ENCODE measurements around the gene SORL1-AS1.

The SORL1-AS1 gene

DNA sequence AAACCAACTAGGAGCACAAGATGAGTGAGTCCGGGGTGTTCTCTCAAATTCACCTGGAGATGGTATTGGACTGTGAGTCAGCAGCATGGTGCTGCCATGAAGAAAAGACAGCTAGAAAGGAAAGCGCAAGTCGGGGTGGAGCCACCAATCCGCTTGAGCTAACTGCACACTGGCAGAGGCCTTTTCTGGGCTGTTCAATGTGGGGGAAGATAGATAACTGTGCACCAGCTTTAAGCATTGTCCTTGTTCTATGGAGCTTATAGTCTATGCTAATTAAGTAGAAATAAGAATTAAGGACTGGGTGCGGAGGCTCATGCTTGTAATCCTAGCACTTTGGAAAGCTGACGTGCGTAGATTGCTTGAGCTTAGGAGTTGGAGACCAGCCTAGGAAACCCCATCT, 21.9 kb upstream of the SORL1-AS1 start:
- DNase-seq = no peak

DNA sequence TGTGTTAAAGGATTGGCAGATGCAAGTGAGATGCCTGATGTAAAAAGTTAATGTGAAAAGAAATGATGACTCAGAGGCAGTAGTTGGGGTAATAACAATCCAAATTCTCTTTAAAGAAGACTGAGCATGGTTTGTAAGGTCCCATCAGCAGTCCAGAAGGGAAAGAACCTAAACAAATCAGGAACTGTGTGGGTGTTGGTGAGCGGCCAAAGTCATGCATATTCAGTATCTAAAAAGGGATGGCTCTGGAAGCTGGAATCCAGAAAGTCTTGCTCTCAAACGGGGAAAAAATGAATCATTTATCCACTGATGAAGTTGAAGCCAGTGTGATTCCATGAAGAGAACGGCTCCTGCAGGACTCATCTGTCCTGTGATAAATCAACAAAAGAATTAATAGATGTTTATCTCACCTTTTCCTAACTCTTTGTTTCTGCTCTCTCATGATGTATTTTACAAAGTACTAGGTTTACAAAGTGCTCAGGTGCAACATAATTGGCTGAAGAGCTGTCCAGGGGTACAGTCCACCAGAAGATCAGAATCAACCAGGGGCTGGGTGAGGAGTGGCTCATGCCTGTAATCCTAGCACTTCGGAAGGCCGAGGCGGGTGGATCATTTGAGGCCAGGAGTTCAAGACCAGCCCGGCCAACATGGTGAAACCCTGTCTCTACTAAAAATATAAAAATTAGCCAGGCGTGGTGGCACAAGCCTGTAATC, 20.5 kb upstream of the SORL1-AS1 start:
- DNase-seq = no peak

DNA sequence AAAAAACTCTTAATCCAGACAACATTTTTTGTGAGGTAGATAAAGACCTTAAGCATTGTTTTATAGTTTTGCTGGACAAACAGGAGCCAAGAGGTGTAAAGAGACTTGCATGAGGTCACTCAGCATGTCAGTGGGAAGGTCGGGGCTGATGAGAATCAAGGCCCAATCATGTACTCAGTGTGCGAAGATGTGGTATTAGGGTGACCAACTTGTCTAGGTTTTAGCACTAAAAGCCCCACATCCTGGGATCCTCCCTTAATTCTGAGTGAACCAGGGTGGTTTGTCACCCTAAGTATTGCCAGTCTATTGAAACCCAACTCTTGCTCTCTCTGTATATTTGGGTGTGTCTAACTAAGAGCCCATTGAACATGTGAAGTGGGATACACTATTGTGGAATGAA, 19.5 kb upstream of the SORL1-AS1 start:
- no peak for DNase-seq

DNA sequence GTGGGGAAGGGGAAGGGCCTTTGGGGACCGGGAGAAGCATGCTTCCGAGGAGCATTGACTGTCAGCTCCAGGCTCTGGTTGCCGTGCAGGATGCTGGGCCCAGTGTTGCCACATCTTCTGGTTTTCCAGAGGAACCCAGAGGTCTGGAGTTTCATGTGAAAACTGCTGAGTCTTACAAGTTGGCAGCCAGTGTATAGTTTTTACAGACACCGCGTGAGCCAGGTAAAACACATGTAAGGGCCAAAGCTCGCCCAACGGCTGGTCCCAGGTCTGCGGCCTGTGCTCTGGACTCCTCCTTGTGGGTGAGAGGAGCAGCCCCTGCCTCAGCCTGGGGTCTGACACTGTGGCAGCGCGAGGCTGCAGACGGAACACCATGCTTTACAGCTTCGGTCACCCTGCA, 18.4 kb upstream of the SORL1-AS1 start:
- DNase-seq = no peak

DNA sequence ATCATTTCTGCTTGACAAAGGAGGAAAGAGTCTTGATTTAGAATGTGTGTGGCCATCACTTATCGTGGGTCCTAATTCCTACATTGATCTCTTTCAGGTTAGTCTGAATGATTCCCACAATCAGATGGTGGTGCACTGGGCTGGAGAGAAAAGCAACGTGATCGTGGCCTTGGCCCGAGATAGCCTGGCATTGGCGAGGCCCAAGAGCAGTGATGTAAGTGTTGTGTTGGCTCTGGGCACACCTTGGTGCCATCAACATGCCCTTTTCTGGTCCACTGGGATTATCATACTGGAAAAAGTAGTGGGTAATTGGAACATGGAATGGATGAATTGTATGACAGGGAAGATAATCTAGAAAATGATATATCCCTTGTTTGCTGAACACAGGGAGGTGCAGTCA, 17.1 kb upstream of the SORL1-AS1 start:
- no peak for DNase-seq

DNA sequence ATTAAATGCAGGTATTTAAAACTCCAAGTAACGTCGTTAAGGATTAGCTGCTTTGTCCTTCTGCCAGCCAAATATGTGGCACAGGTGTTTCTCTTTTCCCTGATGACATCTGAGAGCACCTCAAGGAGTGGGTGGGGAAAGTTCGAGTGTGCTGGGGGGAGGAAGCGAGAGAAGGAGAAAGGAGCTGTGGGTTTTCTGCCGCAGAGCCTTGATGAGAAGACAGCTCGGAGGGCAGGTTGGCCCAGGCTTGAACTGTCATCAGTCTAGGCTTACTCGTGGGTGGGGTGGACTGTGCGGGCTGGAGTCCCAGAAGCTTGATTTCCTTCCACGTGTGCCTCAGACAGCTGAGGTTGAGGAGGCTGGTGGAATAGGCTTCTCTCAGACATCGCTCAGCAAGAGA, 15.2 kb upstream of the SORL1-AS1 start:
- no peak for DNase-seq

DNA sequence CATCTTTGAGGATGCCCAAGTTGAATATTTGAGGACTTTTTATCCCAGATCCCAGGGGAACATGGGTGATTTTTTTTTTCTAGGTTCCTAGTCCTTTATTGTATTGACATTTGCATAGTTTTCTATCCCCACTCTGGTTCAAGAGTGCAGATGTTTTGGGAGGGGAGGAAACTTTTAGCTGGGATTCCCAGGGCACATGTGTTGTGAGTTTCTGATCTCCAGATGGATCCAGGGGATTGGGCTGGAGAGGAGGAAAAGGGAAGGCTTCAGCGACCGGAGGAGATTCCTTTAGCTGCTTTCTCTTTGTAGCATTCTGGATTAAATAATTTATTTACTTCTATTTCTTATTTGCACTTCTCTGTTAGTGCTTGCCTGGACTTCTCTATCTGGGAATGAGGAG, 14.7 kb upstream of the SORL1-AS1 start:
- DNase-seq = no peak

DNA sequence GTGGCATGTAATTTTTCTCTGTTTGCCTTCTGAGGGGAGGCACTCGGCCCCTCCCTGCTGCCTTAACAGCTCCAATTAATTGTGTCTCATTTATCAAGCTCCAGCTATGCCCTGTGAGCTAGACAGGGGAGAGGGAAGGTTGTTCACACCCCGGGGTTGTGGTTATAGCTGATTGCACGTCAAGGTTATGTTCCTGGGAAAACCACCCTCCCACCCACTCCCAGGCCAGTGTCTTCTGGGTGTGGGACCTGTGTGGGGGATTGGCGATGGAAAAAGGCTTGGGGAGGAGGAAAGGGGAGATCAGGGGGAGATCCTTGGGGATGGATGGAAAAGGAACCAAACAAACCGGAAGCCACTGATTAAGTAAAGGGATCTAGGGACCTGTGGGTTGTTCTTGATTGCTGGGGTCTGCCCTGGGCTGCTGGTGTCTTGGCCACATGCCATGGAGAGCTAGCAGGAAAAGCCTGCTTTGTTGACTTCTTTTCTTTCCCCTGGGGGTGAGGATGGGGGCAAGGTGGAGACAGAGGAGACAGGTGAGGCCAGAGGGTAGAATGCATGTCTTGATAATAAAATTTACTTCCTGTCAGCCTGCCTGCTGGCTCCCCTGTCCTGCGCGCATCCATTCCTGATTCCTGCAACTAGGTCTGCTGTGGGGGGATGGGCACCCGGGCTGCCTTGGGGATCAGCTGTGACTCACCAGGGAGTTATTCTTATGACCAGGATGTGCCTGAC, 13.5 kb upstream of the SORL1-AS1 start:
- no peak for DNase-seq

DNA sequence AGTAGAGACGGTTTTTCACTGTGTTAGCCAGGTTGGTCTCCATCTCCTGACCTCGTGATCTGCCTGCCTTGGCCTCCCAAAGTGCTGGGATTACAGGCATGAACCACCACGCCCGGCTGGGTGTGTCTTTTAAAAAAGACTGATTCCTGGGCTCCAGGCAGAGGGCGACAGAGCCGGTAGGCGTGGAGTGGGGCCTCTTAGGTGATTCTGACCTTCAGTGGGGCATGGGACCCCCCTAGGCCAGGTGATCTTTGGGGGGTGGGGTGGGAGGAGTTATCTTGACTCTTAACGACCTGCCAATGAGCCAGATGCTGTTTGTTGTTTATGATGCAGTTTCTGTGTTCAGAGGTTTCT, 12.9 kb upstream of the SORL1-AS1 start:
- no peak for DNase-seq

DNA sequence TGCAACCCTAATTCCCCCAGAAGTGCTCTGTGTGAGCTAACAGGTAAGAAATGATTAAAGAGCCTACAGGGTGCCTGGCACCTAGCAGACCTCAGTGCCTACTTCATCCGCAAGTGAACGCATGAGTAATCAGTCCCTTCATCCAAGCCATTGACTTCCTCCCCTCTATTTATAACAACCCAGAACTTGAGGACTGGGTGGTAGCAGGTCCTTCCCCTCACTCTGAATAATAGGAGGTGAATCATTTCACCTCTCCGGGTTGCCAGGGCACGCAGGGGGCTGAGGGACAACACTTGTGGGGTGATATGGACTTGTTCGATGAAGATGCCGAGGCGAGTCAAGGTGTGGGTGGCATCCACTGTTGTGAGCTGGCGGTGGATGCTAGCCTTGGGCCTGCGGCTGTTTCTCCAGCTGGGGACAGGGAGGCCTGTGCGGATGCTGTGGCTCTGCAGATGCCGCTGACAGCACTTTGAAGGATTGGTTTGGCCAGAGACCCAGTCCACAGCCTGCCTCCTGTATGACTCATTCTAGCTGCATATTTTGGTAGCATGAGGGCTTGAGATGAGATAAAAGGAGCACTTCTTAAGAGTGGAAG, 11.7 kb upstream of the SORL1-AS1 start:
- DNase-seq = no peak

DNA sequence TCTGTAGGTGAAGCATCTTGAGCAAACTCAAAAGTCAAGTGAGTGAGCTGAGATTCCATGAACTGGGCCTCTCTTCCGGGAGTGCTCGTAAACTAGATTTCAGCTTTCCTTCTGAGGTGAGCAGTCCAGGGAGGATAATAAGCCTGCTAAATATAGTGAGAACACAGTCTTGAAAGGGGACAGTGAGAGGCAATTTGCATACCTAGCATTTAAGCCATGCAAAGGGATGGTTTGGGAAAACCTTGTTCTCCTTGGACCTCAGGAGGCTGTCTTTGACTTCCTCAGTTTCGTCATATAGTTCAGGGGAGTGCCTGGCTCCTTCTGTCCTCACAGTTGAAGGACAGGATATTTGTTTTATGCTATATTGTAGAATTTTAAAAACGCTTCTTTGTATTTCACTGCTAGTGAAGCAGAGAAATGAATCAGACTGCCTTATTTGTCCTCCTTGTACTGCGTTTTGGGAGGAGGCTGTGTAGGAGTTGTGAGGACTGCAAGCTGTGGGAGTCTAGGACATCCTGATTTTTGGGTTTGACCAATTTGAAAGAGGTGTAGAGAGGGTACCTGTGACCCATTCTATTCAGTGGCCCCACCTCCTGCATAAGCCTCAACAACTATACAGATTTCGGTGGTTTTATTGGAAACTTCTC, 11.0 kb upstream of the SORL1-AS1 start:
- DNase-seq = no peak

DNA sequence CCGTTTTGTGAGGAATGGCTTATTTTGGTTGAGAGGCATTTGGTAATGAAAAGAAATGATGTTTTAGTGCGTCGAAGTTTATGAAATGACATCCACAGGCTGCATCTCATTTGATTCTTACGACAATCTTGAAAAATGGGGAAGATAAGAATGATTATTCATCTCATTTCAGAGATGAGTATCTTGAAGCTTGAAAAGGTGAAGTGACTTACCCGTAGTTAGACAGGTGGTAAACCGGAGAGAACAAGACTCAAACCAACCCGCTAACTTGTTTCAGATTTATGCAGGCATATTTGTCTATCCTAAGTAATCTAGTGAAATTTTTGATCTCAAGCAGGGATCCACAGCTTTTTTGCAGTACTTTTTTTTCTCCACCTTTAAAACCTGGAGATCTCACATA, 9.1 kb upstream of the SORL1-AS1 start:
- DNase-seq = no peak

DNA sequence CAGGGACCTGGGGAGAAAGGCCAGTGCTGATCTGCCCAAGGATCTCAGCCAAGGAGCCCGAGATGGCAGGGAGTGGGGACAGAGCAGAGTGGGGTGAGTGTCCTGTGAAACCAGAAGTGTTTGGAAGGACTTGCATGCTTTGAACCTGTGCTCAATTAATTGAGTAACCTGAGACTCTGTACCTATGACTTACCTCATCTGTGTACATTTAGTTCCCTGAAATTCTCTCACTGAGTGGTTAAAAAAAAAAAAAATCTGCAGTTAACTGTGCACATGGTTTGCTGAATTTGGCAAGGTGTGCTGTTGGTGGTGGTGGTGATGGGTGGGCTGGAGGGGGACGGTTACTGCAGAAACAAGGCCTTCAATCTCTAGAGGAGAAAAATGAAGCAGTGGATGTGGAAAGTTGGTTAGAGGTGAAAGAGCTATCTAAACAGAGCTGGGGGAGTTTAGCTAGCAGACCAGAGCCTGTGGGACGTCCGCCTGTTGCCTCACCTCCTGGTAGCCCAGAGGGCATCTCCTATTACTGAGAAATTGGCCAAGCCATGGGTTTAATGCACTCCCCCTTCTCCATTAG, 8.3 kb upstream of the SORL1-AS1 start:
- no peak for DNase-seq

DNA sequence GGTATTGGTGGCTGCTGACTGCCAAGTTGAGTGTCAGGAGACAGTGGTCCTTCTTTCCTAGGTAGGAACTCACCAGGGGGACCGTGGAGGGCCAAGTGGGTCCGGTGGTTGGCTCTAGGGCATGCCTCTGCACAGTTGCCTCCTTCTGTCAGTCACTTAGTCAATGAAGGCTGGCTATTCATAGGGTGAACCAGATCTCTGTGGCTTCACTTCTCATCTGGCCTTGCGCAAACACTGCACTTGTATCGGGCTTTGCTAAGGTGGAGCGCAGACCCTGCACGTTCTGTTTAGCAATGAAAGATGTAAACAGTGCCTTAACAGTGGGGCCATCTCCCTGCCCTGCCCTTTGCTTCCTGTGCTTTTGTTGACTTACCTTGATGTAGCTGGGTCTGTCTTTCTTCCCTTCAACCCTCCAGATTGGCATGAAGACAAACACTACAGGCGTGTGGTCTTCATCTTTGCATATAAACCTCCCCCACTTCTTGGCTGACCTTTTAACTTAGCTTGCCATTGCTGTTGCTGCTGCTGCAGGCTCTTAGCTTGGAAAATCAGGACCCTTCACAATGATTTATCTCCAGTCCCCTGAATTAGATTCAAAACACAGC, 6.7 kb upstream of the SORL1-AS1 start:
- DNase-seq = no peak

DNA sequence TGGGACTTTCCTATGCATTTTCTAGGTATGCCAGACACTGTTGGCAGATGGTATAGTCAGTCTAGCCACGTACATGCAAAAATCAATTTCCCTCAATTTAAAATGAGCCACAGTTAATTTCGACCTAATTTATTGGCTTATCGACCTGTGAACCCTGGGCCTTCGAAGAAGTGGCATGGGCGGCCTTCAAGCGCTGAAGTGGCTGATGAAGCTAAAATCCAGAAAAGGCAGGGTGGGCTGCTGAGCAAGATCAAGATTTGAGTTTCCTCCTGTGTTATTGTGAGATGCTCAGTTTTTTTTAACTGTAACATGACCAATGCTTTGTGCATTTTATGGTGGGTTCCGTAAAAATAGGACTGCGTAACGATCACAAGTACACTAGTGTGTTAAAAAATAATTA, 5.8 kb upstream of the SORL1-AS1 start:
- DNase-seq = no peak

DNA sequence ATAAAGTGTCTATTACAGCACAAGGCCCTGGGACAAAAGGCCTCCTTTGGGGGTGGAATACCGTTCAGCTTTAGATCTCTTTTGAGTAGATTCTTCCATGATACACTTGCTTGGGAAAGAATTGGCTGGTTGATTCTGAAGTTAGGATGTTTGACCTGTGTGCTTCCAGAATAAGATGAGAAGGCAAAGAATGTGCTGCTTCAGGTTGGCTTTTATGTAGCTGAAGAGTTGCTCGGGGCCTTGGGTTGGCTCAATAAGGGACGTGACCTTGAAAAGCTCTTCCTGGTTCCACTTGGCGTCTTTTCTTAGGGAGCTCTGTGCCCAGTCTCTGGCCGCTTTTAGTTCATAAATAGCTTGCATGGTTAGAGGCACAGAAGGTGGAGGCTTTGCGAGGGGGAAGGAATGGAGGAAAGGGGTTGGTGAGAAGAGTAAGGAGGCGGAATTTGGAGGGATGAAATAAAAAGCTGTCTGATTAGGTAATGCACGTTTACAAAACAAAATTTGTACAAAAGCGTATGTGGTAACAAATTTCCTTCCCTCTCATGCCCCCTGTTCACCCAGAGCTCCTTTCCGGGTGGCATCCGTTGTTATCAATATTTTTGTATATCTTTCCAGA, 4.2 kb upstream of the SORL1-AS1 start:
- DNase-seq = no peak

DNA sequence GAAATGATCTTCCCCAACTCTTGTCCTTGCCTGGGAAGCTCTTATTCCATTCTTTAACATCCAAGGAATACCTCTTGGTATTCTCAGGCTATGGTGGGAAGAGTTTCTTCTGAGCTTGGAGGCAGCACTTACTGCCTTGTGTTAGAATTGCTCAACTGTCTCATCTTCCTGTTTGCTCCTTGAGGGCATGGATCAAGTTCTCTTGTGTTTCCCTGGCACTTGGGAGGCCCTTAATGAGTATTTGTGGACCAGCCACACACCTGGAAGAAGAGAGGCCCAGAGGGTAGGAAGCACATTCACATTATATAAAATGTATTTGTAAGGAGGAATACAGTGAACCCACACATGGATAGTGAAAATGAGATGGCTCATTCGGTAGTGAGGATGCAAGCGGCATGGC, 3.4 kb upstream of the SORL1-AS1 start:
- no peak for DNase-seq

DNA sequence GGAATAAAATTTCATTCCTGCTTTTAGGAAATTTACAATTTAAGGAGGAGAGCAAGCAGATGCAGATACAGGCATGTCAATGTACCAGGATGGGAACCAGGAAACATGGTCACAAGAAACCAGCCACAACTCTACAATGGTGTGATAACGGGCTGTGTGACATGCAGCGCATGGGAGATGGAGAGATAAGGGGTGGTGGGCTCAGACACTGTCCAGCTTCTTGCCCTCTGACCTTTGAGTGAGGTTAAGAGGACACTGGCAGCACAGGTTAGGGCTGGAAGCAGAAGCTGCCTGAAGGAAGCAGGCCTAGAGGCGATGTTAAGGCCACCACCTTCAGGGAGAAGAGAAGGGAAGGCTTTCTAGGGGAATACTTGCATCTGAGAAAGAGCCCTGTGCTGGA, 2.3 kb upstream of the SORL1-AS1 start:
- no peak for DNase-seq

DNA sequence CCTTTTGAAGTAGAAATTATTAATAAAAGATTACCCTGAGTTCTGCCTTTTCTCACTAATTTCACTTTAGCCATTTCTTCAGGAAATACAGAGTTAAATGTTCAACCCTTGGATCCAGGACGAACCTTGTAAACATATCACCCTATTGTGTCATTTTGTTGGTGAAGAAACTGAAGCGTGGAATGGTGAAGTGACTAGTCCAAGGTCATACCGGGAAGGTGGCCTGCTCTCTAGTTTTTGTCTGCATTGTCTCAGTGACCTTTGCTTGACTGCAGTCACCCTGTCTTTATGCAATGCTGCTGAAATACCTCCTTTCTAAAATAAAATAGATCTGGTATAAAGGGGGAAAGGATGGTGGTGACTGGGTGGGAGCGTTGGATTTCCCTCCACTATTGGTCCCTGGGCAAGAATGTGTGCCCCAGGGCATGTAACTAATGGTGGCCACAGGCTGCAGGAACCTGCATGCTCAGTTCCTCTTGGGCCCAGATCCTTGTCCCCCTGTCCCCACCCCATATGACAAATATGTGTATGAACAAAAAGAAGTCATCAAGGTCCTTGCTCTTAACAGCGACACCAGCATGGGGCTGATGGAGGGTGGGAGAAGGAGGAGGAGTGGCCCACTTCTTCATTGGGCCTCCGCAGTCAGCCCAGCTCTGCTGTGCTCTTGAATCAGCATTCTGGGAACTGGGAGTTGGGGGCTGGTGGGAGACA, 977 bp upstream of the SORL1-AS1 start:
- no peak for DNase-seq

DNA sequence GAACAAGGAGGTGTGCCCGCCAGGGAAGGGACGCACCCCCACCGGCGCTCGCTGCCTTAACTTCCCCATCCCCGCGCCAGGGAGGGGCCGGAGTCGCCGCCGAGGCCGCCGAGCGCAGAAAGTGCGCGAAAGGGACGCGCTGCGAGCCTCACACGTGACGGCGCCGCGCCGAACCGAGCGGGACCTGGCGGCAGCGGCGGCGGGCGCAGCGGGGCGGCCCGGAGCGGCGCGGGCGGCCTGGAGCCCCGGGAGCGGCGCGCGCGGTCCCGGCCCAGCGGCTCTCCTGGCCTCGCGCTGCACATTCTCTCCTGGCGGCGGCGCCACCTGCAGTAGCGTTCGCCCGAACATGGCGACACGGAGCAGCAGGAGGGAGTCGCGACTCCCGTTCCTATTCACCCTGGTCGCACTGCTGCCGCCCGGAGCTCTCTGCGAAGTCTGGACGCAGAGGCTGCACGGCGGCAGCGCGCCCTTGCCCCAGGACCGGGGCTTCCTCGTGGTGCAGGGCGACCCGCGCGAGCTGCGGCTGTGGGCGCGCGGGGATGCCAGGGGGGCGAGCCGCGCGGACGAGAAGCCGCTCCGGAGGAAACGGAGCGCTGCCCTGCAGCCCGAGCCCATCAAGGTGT, 670 bp downstream of the SORL1-AS1 start, which contains the start of gene SORL1:
TSS of gene SORL1 (plus strand) at position 329 of the 623 bp plus-strand sequence. CDS start at position 347, 18 bp downstream.
- no peak for DNase-seq
